Thyroid gland (tissue), 4 donors: ENCODE measurements around the gene HDAC9. TPM values are rescaled to one million over a fixed set of nuclear protein-coding genes. Genes with fewer than 3 reads are reported as not detected.

Experiments
- DNase-seq, 2 donors: peaks; one replicate each; pipeline ENCODE4 v3.0.0-alpha.2; 2019
- H3K27ac ChIP-seq, 3 donors: fragments of 200-600 bp; sonication (generic); 1 replicate in 2 of 3; 2 replicates in 1 of 3; pipeline ENCODE4 v1.5.1; 2016 to 2019; ENCODE audit warnings: mild to moderate bottlenecking in 1 of 3, moderate library complexity in 1 of 3
- H3K27me3 ChIP-seq: fragments of 200-600 bp; sonication (generic); one replicate; pipeline ENCODE4 v1.5.1; 2019
- H3K36me3 ChIP-seq, 2 donors: fragments of 200-600 bp; sonication (generic); one replicate each; pipeline ENCODE4 v1.5.1; 2016 to 2019
- H3K4me1 ChIP-seq, 2 donors: fragments of 200-600 bp; sonication (generic); one replicate each; pipeline ENCODE4 v1.5.1; 2017 to 2019
- H3K4me3 ChIP-seq, 3 donors: fragments of 200-600 bp; sonication (generic); replicated peaks in 1 of 3; 1 replicate in 2 of 3; 2 replicates in 1 of 3; pipeline ENCODE4 v1.5.1; 2016; ENCODE audit warnings: mild to moderate bottlenecking in 1 of 3
- H3K9me3 ChIP-seq: fragments of 200-600 bp; sonication (generic); one replicate; pipeline ENCODE4 v1.5.1; 2017
- POLR2A ChIP-seq, 2 donors: fragments of 450-650 bp; IDR thresholded peaks; one replicate each; pipeline ENCODE4 v1.6.1; 2017; ENCODE audit warnings: antibody characterized with exemption in 2 of 2, mild to moderate bottlenecking in 2 of 2, moderate library complexity in 1 of 2
- WGBS, 2 donors: methylation state at CpG; one replicate each; pipeline ENCODE4 v1.1.5; 2017; 5-methylcytosine and 5-hydroxymethylcytosine counted together
- intact Hi-C: fragments of 100-400 bp; cut with DNase I; formaldehyde crosslinking; loops from one replicate; pipeline ENCODE4 v1.15.1; 2023
- total RNA-seq, 4 donors: library from RNA; depleted of rRNA; stranded (reverse); fragments of >200 nt; gene quantifications; one replicate each; pipeline ENCODE4 v1.2.3, GENCODE V29; 2016
- TF ChIP-seq, protein P1 (sequence below), 6 experiments: fragments of 200-600 bp in 3 of 6; fragments of 450-650 bp in 3 of 6; sonication (generic) in 3 of 6; IDR thresholded peaks; one replicate each; pipeline ENCODE4 v1.5.1; 2016 to 2019; ENCODE audit warnings: antibody characterized with exemption in 6 of 6, mild to moderate bottlenecking in 2 of 6, inconsistent platforms in 1 of 6, moderate library complexity in 1 of 6

The HDAC9 gene
- total RNA-seq, 4 donors from 2014 or later = 5.4 to 28.2 (median 7.2) TPM

DNA sequence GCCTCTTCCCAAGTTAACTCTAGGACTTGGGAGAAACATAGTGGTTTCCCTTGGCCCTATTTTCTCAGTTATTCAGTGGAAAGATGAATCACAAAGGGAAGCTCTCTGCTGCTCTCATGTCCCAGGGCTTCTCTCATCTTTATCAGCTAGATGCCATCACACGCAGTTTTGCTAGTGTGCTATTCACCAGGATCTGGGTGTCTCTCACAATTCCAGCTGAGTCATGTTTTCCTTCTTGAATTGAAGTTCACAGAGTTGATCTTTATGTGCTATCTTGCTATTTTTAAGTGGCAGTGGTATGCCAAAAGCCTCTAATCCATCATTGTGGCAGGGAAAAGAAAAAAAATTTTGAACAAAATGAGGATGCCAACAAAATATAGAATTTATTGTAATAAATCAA lies 520.6 kb downstream of the HDAC9 start:
- DNase-seq = no peak
- Histone ChIP-seq H3K27ac (no peak overlapping the region), H3K9me3 (no peaks in the 10 kb centered on the region), H3K4me1 (no peaks in the 10 kb centered on the region), H3K27me3 (no peaks in the 10 kb centered on the region), H3K36me3 (no peaks in the 10 kb centered on the region), H3K4me3 (no peak overlapping the region)
- 88 to 92% methylated on average over 1 of the region's 1 CpG for WGBS, 2 donors
- intact Hi-C loops = no loop called here
- TF ChIP-seq POLR2A (IDR thresholded peaks at IDR 0.05) = no peak
- TF ChIP-seq, protein P1, sequence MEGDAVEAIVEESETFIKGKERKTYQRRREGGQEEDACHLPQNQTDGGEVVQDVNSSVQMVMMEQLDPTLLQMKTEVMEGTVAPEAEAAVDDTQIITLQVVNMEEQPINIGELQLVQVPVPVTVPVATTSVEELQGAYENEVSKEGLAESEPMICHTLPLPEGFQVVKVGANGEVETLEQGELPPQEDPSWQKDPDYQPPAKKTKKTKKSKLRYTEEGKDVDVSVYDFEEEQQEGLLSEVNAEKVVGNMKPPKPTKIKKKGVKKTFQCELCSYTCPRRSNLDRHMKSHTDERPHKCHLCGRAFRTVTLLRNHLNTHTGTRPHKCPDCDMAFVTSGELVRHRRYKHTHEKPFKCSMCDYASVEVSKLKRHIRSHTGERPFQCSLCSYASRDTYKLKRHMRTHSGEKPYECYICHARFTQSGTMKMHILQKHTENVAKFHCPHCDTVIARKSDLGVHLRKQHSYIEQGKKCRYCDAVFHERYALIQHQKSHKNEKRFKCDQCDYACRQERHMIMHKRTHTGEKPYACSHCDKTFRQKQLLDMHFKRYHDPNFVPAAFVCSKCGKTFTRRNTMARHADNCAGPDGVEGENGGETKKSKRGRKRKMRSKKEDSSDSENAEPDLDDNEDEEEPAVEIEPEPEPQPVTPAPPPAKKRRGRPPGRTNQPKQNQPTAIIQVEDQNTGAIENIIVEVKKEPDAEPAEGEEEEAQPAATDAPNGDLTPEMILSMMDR (IDR thresholded peaks at IDR 0.05) = no peak

DNA sequence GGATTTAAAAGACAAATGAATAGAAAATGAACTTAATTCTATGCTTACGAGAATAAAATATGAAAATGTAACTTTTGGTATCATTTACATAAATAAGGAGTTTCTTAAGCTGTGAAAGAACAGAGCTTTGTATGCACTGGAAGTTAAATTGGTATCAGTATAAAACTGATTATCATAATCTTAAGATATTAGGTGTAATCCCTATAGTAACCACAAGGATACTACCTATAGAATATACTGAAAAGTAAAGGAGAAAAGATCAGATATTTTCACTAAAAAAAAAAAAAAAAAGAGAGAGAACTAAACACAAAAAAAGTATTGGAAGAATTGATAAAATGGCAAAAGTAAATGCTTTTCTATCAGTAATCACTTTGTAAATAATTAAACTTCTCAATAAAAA lies 521.8 kb downstream of the HDAC9 start:
- Histone ChIP-seq H3K27me3 (no peaks in the 10 kb centered on the region), H3K4me1 (no peaks in the 10 kb centered on the region), H3K9me3 (no peaks in the 10 kb centered on the region), H3K27ac (no peak overlapping the region), H3K4me3 (no peak overlapping the region), H3K36me3 (no peaks in the 10 kb centered on the region)
- intact Hi-C loops = no loop called here
- DNase-seq = no peak
- WGBS, 2 donors = 81 to 85% methylated on average over 1 of the region's 1 CpG
- TF ChIP-seq, protein P1 (IDR thresholded peaks at IDR 0.05) = no peak
- TF ChIP-seq POLR2A (IDR thresholded peaks at IDR 0.05) = no peak

DNA sequence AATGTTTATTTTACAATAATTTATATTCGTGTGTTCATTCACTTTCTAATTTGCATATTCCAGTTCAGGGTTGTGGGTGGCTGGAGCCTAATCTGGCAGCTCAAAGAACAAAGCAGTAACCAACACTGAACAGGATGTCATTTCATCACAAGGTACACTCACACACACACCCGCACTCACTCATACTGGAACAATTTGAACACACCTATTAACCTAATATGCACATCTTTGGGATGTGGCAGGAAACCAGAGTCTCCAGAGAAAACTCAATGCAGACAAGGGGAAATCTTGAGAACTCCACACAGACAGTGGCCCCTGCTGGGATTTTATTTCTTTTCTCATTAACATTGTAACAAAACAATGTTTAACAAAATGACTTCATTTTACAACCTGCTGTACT lies 524.5 kb downstream of the HDAC9 start:
- 80 to 88% methylated on average over 2 of the region's 2 CpGs for WGBS, 2 donors
- Histone ChIP-seq H3K4me1 (no peaks in the 10 kb centered on the region), H3K27ac (no peak overlapping the region), H3K27me3 (no peaks in the 10 kb centered on the region), H3K36me3 (no peaks in the 10 kb centered on the region), H3K4me3 (no peak overlapping the region), H3K9me3 (no peaks in the 10 kb centered on the region)
- intact Hi-C loops = no loop called here
- no peak for DNase-seq
- TF ChIP-seq, protein P1 (IDR thresholded peaks at IDR 0.05) = no peak
- no peak for TF ChIP-seq POLR2A (IDR thresholded peaks at IDR 0.05)

DNA sequence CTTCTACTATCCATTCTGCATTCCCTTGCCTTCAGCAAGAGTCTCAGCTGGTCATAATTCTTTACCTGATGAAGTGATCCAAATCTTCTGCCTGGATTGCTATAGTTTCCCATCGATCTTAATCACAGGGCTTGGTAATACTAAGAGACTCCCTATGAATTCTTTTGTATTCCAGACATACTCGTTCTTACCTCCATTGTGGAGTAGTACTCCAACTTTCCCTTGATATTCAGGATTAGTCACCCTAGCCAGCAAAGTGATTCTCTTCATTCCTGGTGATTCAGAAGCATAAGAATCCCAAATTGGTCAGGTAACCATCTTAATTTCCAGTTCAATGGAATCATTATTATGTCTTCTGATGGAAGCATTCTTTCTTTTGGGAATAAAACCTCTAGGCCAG lies 525.2 kb downstream of the HDAC9 start:
- TF ChIP-seq, protein P1 (IDR thresholded peaks at IDR 0.05) = no peak
- no peak for TF ChIP-seq POLR2A (IDR thresholded peaks at IDR 0.05)
- no peaks in the 10 kb centered on the region for H3K9me3 ChIP-seq
- H3K27me3 ChIP-seq = no peaks in the 10 kb centered on the region
- H3K4me1 ChIP-seq = no peaks in the 10 kb centered on the region
- no peaks in the 10 kb centered on the region for H3K36me3 ChIP-seq
- H3K27ac ChIP-seq = no peak overlapping the region
- DNase-seq = no peak
- intact Hi-C loops = no loop called here
- 80 to 81% methylated on average over 2 of the region's 2 CpGs for WGBS, 2 donors
- no peak overlapping the region for H3K4me3 ChIP-seq

DNA sequence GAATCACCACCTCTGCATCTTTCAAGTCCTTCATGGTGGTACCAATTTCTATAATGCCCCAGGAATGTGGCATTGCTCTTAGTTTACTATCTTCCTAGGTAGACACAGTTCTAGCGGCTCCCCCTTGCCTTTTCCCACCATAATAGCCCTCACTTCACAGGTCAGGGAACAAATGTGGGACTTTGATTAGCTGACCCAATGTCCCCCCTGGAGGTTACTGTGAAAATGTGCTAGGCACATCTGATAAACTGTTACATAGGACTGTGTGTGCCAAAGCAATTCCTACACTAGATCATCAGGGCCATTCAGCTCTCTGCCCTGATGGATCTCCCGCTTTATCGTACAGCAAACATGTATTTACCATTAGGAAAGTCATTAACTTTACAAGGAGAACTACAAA lies 527.9 kb downstream of the HDAC9 start:
- Histone ChIP-seq H3K27me3 (no peaks in the 10 kb centered on the region), H3K4me1 (no peaks in the 10 kb centered on the region), H3K27ac (no peak overlapping the region), H3K4me3 (no peak overlapping the region), H3K36me3 (no peaks in the 10 kb centered on the region), H3K9me3 (no peaks in the 10 kb centered on the region)
- 95 to 97% methylated on average over 3 of the region's 3 CpGs for WGBS, 2 donors
- intact Hi-C loops = no loop called here
- no peak for DNase-seq
- TF ChIP-seq, protein P1 (IDR thresholded peaks at IDR 0.05) = no peak
- TF ChIP-seq POLR2A (IDR thresholded peaks at IDR 0.05) = no peak
